Measurements from ENCODE around the gene IFNAR2.

- TF ChIP-seq CTCF (IDR thresholded peaks at IDR 0.05; ENCODE audit: poor library complexity, severe bottlenecking) (no peak), EZH2 (IDR thresholded peaks at IDR 0.05; ENCODE audit: borderline replicate concordance, insufficient read depth, low read length, poor library complexity, severe bottlenecking) (no peak), SMC3 (conservative IDR thresholded peaks at IDR 0.05; ENCODE audit: poor library complexity) (no peak), EP300 (conservative IDR thresholded peaks at IDR 0.05; ENCODE audit: poor library complexity, severe bottlenecking) (no peak)
These were observed 25.7 kb downstream of the IFNAR2 start for GRCh38 chr21:33255404-33255803.

Measured in neural cell (in vitro differentiated cells).